T-cell (primary cell): ENCODE results near the gene ZNF37A. TPM values are rescaled to one million over a fixed set of nuclear protein-coding genes. Genes with fewer than 3 reads are reported as not detected.
"Not testable (repeated sequence)": the region's sequence is repeated elsewhere in the genome, so short reads cannot be mapped to it uniquely, and the experiment has no call there.

Experiments used
- ATAC-seq, 4 experiments: fragments of 200-7000 bp in 3 of 4; fragments of 150-1000 bp in 1 of 4; cut with Tn5 transposase; replicated peaks in 1 of 4; 1 replicate in 3 of 4; 2 replicates in 1 of 4; pipeline ENCODE4 v1.10.0; 2021; ENCODE audit warnings: moderate library complexity in 3 of 4, mild to moderate bottlenecking in 2 of 4, moderate number of reproducible peaks in 1 of 4
- CTCF ChIA-PET, 2 donors: fragments of 300-600 bp; sonication (Branson Sonifier 250); formaldehyde crosslinking; loops; one replicate each; lab custom pipeline; 2022; ENCODE audit warnings: antibody characterized with exemption in 2 of 2; lab: Charles Lee
- POLR2A ChIA-PET, 2 donors: fragments of 300-600 bp; sonication (Branson Sonifier 250); formaldehyde crosslinking; loops; one replicate each; lab custom pipeline; 2022; ENCODE audit warnings: antibody characterized with exemption in 2 of 2; lab: Charles Lee
- DNase-seq, 35 experiments: peaks; one replicate each; pipeline versions ENCODE4 v3.0.0 to v3.0.0-alpha.2; 2013 to 2023
- H3K27ac ChIP-seq: one replicate; pipeline ENCODE4 v1.5.1; 2013; ENCODE audit warnings: low read length
- H3K27me3 ChIP-seq, 2 experiments: replicated peaks in 1 of 2; 1 replicate in 1 of 2; 2 replicates in 1 of 2; pipeline versions ENCODE4 v1.6.1 to v1.7.0; 2013; ENCODE audit warnings: low read length in 1 of 2, mixed read lengths in 1 of 2; ENCODE audit not compliant: control insufficient read depth in 2 of 2, insufficient read depth in 2 of 2; ENCODE audit errors: extremely low read depth in 1 of 2
- H3K36me3 ChIP-seq, 2 donors: 1 replicate in 1 of 2; 2 replicates in 1 of 2; pipeline versions ENCODE4 v1.6.1 to v1.7.0; 2013; ENCODE audit warnings: low read length in 1 of 2; ENCODE audit not compliant: control insufficient read depth in 2 of 2, insufficient read depth in 1 of 2; ENCODE audit errors: extremely low read depth in 1 of 2
- H3K4me1 ChIP-seq, 2 experiments: 1 replicate in 1 of 2; 2 replicates in 1 of 2; pipeline versions ENCODE4 v1.6.1 to v1.7.0; 2013; ENCODE audit warnings: low read length in 2 of 2, mixed read lengths in 1 of 2; ENCODE audit not compliant: insufficient read depth in 2 of 2, control insufficient read depth in 1 of 2; ENCODE audit errors: extremely low read depth in 1 of 2
- H3K4me3 ChIP-seq, 2 donors: 1 replicate in 1 of 2; 2 replicates in 1 of 2; pipeline versions ENCODE4 v1.5.1 to v1.7.0; 2013; ENCODE audit warnings: mild to moderate bottlenecking in 2 of 2, low read length in 1 of 2, moderate library complexity in 1 of 2; ENCODE audit not compliant: control insufficient read depth in 1 of 2; ENCODE audit errors: extremely low read depth in 1 of 2
- H3K9me3 ChIP-seq: 2 replicates; pipeline ENCODE4 v1.7.0; 2013
- H3K27ac Mint-ChIP-seq, 2 donors: one replicate each; pipeline ENCODE4 v1.8.0; 2020 to 2021; ENCODE audit warnings: mild to moderate bottlenecking in 2 of 2, mixed read lengths in 2 of 2
- H3K27me3 Mint-ChIP-seq, 2 donors: one replicate each; pipeline ENCODE4 v1.8.0; 2021 to 2022; ENCODE audit warnings: mixed read lengths in 2 of 2
- H3K36me3 Mint-ChIP-seq: one replicate; pipeline ENCODE4 v1.8.0; 2021; ENCODE audit warnings: mixed read lengths
- H3K4me1 Mint-ChIP-seq, 3 donors: one replicate each; pipeline ENCODE4 v1.8.0; 2020 to 2022; ENCODE audit warnings: mixed read lengths in 3 of 3, mild to moderate bottlenecking in 1 of 3
- H3K4me3 Mint-ChIP-seq, 3 donors: one replicate each; pipeline ENCODE4 v1.8.0; 2020 to 2022; ENCODE audit warnings: mild to moderate bottlenecking in 3 of 3, mixed read lengths in 3 of 3, moderate library complexity in 3 of 3
- H3K9me3 Mint-ChIP-seq, 3 donors: one replicate each; pipeline ENCODE4 v1.8.0; 2020 to 2022; ENCODE audit warnings: mixed read lengths in 3 of 3
- WGBS: methylation state at CpG from one replicate; pipeline ENCODE4 v1.1.5; 2013; ENCODE audit warnings: missing lambda C conversion rate; ENCODE audit not compliant: insufficient coverage; 5-methylcytosine and 5-hydroxymethylcytosine counted together
- total RNA-seq, 35 experiments: library from RNA in 6 of 35; stranded (reverse) in 6 of 35; fragments of 120-200 nt in 1 of 35; gene quantifications; one replicate each; pipeline versions ENCODE4 v1.2.1 to v1.2.4 and lab custom pipeline; 2013 to 2026

Gene ZNF37A
- total RNA-seq, 5 donors from 2014 or later (not counting 1 experiment from before 2014, with no cell fraction given) = 15.9 to 23.8 (median 22.6) TPM

DNA sequence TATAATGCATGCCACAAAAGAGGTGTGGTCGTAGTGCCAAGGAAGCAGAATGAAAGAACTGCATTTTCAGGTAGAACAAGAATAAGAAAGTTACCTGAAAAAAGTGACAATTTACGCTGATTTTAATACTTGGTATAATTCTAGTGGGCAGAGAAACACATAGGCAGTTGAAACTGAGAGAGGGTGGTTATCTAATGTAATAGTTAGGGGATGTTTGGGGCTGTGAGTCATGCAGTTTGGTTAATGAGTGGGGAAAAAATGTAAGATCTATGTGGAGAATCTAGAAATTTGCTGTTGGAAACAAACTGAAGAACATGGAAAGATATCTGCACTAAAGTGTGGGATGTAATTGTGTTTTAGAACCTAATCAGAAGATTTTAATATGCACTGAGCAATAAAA, 33.7 kb downstream of the ZNF37A start:
- Mint-ChIP-seq H3K36me3 (peaks cover 10% of the 10 kb centered on the region), H3K4me3 (no peak overlapping the region)
- CTCF ChIA-PET = no interaction called here

DNA sequence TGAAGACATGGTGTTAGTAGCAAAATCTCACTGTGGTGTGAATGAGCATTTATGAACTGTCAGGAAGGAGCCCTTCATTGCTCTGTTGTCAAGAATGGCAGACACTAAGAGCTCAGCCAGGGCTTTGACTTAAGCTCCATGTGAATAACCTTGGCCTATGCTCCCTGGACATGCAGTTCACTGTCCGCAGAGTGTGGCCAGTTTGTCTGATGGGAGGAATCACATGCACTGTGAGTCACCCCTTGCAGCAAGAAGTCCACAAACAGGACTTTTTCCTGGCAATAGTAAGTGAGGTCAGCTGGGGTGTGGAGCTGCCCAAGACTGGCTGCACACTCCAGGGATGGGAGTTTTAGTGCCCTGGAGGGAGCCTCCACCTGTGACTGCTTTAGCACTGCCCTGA, 49.5 kb downstream of the ZNF37A start:
- CTCF ChIA-PET = no interaction called here
- 67% methylated on average over 1 of the region's 1 CpG for WGBS
- H3K36me3 Mint-ChIP-seq = no peaks in the 10 kb centered on the region
- H3K4me1 Mint-ChIP-seq = no peaks in the 10 kb centered on the region
- no peaks in the 10 kb centered on the region for H3K36me3 ChIP-seq
- no peak overlapping the region for H3K27ac Mint-ChIP-seq
- no peak overlapping the region for H3K4me3 ChIP-seq
- no peak overlapping the region for H3K4me3 Mint-ChIP-seq
- H3K9me3 Mint-ChIP-seq = peaks cover 12 to 24% (median 20%) of the 10 kb centered on the region in 3 donors
- H3K27me3 Mint-ChIP-seq = no peaks in the 10 kb centered on the region
- ATAC-seq = no peak
- H3K4me1 ChIP-seq = no peaks in the 10 kb centered on the region
- H3K27me3 ChIP-seq = no peaks in the 10 kb centered on the region
- POLR2A ChIA-PET = interaction anchor here in 1 of 2 donors (0.5 kb wide), 1 partner anchor 15 kb away, joined by 3 read pairs; no protein-coding TSS in a partner anchor
- DNase-seq = no peak
- H3K27ac ChIP-seq = no peak overlapping the region
- no peaks in the 10 kb centered on the region for H3K9me3 ChIP-seq

More for the DNA sequence above, 33.7 kb downstream of the ZNF37A start:
- Histone ChIP-seq H3K27ac (no peak overlapping the region), H3K9me3 (peaks cover 6% of the 10 kb centered on the region), H3K27me3 (no peaks in the 10 kb centered on the region), H3K36me3 (no peaks in the 10 kb centered on the region), H3K4me1 (no peaks in the 10 kb centered on the region), H3K4me3 (no peak overlapping the region)
- no peak overlapping the region for H3K27ac Mint-ChIP-seq
- no peak for DNase-seq
- peaks cover 59 to 78% (median 59%) of the 10 kb centered on the region in 3 donors for H3K9me3 Mint-ChIP-seq
- no peaks in the 10 kb centered on the region for H3K27me3 Mint-ChIP-seq
- WGBS = 86% methylated on average over 2 of the region's 2 CpGs
- ATAC-seq = no peak
- H3K4me1 Mint-ChIP-seq = no peaks in the 10 kb centered on the region
- POLR2A ChIA-PET = no interaction called here

DNA sequence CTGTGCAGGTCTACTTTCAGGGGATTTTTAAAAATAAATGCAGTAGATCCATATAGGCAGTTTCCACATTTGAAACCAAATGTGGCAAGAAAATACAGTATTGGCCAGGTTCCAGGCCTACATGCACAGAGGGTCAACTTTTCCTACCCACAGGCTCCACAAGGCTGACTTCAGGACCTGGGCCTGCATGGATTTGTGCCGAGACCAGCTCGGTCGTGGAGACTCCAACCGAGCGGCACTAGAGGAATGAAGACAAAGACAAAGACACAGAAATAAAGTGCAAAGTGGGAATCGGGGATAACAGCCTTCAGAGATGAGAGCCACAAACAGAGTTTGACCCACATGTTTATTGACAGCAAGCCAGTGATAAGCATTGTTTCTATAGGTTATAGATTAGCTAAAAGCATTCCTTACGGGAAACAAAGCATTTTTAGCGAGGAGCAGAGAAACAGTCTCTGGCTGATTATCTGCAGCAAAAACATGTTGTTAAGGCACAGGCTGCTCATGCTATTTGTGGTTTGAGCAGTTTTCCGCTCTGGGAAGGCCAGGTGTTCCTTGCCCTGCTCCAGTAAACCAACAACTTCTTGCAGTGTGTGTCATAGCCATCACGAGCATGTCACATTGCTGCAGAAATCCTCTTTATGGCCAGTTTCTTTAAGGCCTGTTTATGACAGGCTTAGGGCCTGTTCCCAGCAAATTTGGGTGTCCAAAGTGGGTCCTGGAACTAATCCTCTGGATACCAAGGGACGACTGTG, 52.6 kb downstream of the ZNF37A start:
- Histone ChIP-seq H3K27ac (no peak overlapping the region), H3K4me1 (no peaks in the 10 kb centered on the region), H3K27me3 (no peaks in the 10 kb centered on the region), H3K9me3 (no peaks in the 10 kb centered on the region), H3K36me3 (no peaks in the 10 kb centered on the region), H3K4me3 (no peak overlapping the region)
- Mint-ChIP-seq H3K27me3 (no peaks in the 10 kb centered on the region), H3K9me3 (peaks cover 7 to 18% (median 12%) of the 10 kb centered on the region in 3 donors), H3K4me1 (no peaks in the 10 kb centered on the region), H3K27ac (no peak overlapping the region), H3K4me3 (no peak overlapping the region), H3K36me3 (no peaks in the 10 kb centered on the region)
- WGBS = 90% methylated on average over 9 of the region's 11 CpGs
- DNase-seq = no peak
- ATAC-seq = no peak
- POLR2A ChIA-PET = no interaction called here
- CTCF ChIA-PET = no interaction called here

DNA sequence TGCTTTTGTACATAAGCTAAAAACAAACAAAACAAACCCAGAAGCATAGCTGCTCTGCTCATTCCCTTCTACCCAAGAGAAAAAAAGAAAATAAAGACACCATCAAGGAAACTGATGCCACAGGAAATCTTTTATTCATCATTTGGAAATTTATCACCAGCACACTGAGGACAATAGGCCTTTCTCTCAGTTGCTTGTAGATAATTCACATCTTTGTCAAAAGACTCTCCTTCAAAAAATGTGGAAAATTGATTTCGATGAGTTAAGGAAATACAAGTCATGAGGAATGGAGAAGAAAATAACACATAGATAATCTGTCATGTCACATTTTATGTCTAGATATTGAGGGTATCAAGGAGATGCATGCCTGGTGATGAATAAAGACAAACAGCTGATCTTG, 53.5 kb downstream of the ZNF37A start:
- no peaks in the 10 kb centered on the region for H3K4me1 Mint-ChIP-seq
- H3K9me3 Mint-ChIP-seq = peaks cover 9 to 16% (median 12%) of the 10 kb centered on the region in 3 donors
- DNase-seq (no peak), ATAC-seq (no peak)
- Histone ChIP-seq H3K36me3 (no peaks in the 10 kb centered on the region), H3K27ac (no peak overlapping the region), H3K4me3 (no peak overlapping the region), H3K4me1 (no peaks in the 10 kb centered on the region), H3K27me3 (peaks cover 0 to under 1% of the 10 kb centered on the region in 2 experiments), H3K9me3 (no peaks in the 10 kb centered on the region)
- no CpG with 5 or more reads among the region's 1 CpG for WGBS
- CTCF ChIA-PET = no interaction called here
- no peaks in the 10 kb centered on the region for H3K27me3 Mint-ChIP-seq
- no peak overlapping the region for H3K27ac Mint-ChIP-seq
- H3K4me3 Mint-ChIP-seq = no peak overlapping the region
- POLR2A ChIA-PET = no interaction called here
- no peaks in the 10 kb centered on the region for H3K36me3 Mint-ChIP-seq

DNA sequence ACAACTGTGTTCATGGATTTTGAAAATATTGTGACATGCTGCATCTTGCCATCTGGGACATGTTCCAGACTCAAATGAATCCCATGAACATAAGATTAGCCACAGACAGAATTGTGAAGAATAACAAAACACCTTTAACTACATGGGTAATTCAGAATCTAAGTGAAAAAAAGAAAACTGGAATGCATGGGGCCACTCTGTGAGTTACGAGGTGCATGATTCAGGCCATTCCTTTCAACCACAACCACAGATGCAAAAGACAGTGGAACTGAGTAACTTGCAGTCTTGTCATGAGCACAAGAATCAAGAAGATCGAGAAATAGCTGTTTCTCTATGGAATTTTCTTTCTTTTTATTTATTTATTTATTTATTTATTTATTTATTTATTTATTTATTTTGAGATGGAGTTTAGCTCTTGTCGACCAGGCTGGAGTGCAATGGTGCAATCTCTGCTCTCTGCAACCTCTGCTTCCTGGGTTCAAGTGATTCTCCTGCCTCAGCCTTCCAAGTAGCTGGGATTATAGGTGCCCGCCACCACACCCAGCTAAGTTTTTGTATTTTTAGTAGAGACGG, 56.8 kb downstream of the ZNF37A start:
- H3K4me3 Mint-ChIP-seq, H3K27me3 ChIP-seq, H3K36me3 ChIP-seq, H3K4me1 ChIP-seq, H3K36me3 Mint-ChIP-seq, H3K9me3 ChIP-seq, ATAC-seq, CTCF ChIA-PET, H3K27ac Mint-ChIP-seq, POLR2A ChIA-PET, H3K27ac ChIP-seq, H3K4me3 ChIP-seq, DNase-seq, H3K4me1 Mint-ChIP-seq, H3K27me3 Mint-ChIP-seq: not testable (repeated sequence)
- 100% methylated on average over 1 of the region's 5 CpGs for WGBS
- H3K9me3 Mint-ChIP-seq = peaks cover 6 to 16% (median 10%) of the 10 kb centered on the region in 3 donors

DNA sequence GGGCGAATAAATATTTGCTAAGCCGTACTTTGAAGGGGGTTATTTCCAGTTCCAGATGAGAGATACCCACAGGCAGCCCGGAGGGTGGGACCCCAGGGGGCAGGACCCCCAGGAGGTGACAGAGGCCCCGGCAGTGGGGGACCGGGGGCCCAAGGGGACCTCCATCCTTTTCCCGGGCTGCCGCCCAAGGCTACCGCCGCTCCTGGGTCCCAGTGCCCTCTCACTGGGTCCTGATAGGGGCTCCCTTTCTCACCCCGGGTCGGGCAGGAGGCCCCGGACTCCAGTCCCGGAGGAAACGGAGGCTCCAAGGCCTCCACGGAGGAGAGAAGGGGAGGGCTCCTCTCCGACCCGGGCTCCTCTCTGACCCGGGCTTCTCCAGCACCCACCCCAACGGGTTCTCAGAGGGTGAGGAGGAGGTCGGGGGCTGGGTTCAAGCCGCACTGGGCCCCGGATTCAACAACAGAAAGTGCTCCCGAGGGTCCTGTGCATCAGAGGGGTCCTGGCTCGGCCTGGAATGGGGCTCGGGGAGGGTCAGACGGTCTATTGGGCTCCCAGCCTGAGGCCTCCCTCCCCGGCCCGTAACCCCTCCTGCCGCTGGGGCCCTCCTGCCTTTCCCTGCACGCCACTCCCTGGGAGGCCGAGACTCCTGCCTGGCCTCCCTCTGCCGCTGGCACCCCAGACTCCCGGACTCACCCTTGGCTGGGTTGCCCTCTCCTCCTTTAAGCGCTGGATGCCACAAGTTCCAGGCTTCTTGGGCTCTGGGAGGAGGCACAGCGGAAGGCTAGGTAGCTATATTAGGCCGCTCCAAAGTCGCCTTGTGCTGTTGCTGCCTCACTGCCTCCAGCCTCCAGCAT, 62.5 kb downstream of the ZNF37A start:
- Histone ChIP-seq H3K4me3 (no peak overlapping the region), H3K27me3 (peaks cover 0 to 6% of the 10 kb centered on the region in 2 experiments), H3K36me3 (no peaks in the 10 kb centered on the region), H3K9me3 (no peaks in the 10 kb centered on the region), H3K27ac (no peak overlapping the region), H3K4me1 (no peaks in the 10 kb centered on the region)
- ChIA-PET CTCF (no interaction called here), POLR2A (no interaction called here)
- Mint-ChIP-seq H3K36me3 (no peaks in the 10 kb centered on the region), H3K9me3 (peaks cover 9 to 24% (median 21%) of the 10 kb centered on the region in 3 donors), H3K4me3 (no peak overlapping the region), H3K27me3 (no peaks in the 10 kb centered on the region), H3K27ac (no peak overlapping the region), H3K4me1 (no peaks in the 10 kb centered on the region)
- DNase-seq (no peak), ATAC-seq (no peak)
- 87% methylated on average over 21 of the region's 37 CpGs for WGBS
